Keratinocyte (primary cell): ENCODE results near the gene SSTR5.

ENCODE experiments used
- EZH2 ChIP-seq: IDR thresholded peaks from one replicate; pipeline ENCODE4 v1.6.1; 2012; ENCODE audit warnings: inconsistent platforms, mild to moderate bottlenecking, low read length, moderate library complexity
- TF ChIP-seq, protein P1 (sequence below), 3 experiments: IDR thresholded peaks in 1 of 3; conservative IDR thresholded peaks in 1 of 3; optimal IDR thresholded peaks in 1 of 3; 2 replicates in 2 of 3; 3 replicates in 1 of 3; pipeline versions ENCODE3 to v1.5.1; 2011; ENCODE audit warnings: low read length in 3 of 3, mild to moderate bottlenecking in 3 of 3, moderate library complexity in 2 of 3, control low read depth in 1 of 3, inconsistent platforms in 1 of 3; ENCODE audit not compliant: insufficient read depth in 2 of 3; ENCODE audit errors: extremely low read depth in 1 of 3

DNA sequence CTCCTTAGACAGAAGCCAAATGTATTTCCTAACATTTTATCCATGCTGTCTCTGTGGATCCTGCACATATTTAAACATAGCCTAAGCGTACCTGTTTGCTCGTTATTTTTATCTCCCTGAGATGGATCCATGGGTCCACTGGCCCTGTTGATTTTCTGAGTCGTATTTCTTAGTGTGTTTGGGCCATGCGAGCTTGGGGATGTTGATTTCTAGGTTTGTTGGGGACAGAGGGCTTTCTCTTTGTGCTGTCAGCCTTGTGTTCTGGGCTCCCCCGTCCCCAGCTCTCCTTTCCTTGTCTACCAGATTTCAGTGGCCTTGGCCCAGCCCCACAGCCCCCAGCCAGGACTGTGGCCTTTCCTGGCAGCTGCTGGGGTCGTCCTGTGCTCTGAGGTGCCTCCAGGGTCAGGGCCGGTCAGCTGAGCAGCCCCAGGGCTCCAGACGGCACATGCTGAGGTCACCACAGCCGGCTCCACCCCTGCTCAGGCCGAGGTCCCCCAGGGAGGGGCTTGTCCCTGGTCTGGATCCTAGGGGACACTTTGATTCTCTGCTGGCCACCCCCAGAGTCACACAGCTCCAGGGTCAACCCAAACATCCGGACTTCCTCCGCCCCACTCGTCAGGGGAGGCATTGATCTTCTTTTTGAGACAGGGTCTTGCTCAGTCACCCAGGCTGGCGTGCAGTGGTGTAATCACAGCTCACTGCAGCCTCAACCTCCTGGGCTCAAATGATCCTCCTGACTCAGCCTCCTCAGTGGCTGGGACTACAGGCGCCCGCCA is 4.4 kb downstream of the SSTR5 start:
- TF ChIP-seq, protein P1, sequence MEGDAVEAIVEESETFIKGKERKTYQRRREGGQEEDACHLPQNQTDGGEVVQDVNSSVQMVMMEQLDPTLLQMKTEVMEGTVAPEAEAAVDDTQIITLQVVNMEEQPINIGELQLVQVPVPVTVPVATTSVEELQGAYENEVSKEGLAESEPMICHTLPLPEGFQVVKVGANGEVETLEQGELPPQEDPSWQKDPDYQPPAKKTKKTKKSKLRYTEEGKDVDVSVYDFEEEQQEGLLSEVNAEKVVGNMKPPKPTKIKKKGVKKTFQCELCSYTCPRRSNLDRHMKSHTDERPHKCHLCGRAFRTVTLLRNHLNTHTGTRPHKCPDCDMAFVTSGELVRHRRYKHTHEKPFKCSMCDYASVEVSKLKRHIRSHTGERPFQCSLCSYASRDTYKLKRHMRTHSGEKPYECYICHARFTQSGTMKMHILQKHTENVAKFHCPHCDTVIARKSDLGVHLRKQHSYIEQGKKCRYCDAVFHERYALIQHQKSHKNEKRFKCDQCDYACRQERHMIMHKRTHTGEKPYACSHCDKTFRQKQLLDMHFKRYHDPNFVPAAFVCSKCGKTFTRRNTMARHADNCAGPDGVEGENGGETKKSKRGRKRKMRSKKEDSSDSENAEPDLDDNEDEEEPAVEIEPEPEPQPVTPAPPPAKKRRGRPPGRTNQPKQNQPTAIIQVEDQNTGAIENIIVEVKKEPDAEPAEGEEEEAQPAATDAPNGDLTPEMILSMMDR (optimal IDR thresholded peaks at IDR 0.05 in 1 of 3, IDR thresholded peaks at IDR 0.05 in 1 of 3, conservative IDR thresholded peaks at IDR 0.05 in 1 of 3; ENCODE audit: extremely low read depth in 1 of 3, insufficient read depth in 2 of 3, low read length in 3 of 3): no peak
- TF ChIP-seq EZH2: no peak
